IMR-90 (cell line): ENCODE data around the gene ELF5.

ENCODE experiments used
- CEBPB ChIP-seq: IDR thresholded peaks from 2 replicates; pipeline ENCODE4 v1.6.1; 2012; ENCODE audit warnings: low read depth, low read length, improper control_type of control experiment
- CHD1 ChIP-seq: IDR thresholded peaks from 2 replicates; pipeline ENCODE4 v1.6.1; 2012; ENCODE audit warnings: low read depth, low read length, improper control_type of control experiment
- FOS ChIP-seq: fragments of 150-350 bp; IDR thresholded peaks from 2 replicates; pipeline ENCODE4 v1.6.1; 2016; ENCODE audit warnings: low read depth, low read length
- MAFK ChIP-seq: IDR thresholded peaks from 2 replicates; pipeline ENCODE4 v1.6.1; 2012; ENCODE audit warnings: low read depth, low read length, improper control_type of control experiment
- MXI1 ChIP-seq: IDR thresholded peaks from 2 replicates; pipeline ENCODE4 v1.6.1; 2012; ENCODE audit warnings: low read depth, mild to moderate bottlenecking, low read length, moderate library complexity, borderline replicate concordance
- POLR2A ChIP-seq: IDR thresholded peaks from 2 replicates; pipeline ENCODE4 v1.6.1; 2012; ENCODE audit warnings: mild to moderate bottlenecking, low read depth, low read length
- RAD21 ChIP-seq: IDR thresholded peaks from 2 replicates; pipeline ENCODE4 v1.6.1; 2012; ENCODE audit warnings: low read length, improper control_type of control experiment
- RFX5 ChIP-seq: IDR thresholded peaks from 2 replicates; pipeline ENCODE4 v1.8.0; 2012; ENCODE audit warnings: low read depth, mild to moderate bottlenecking, low read length, moderate library complexity
- SMC3 ChIP-seq: fragments of 150-350 bp; IDR thresholded peaks from 2 replicates; pipeline ENCODE4 v1.6.1; 2016; ENCODE audit warnings: low read depth, mild to moderate bottlenecking, antibody characterized with exemption, low read length, moderate library complexity
- TF ChIP-seq, protein P1 (sequence below): conservative IDR thresholded peaks from 2 replicates; pipeline ENCODE4 v1.5.1; 2012; ENCODE audit warnings: mild to moderate bottlenecking, low read depth, low read length, improper control_type of control experiment
- TF ChIP-seq, protein P2 (sequence below): fragments of 150-350 bp; IDR thresholded peaks from 2 replicates; pipeline ENCODE4 v1.6.1; 2017; ENCODE audit warnings: mild to moderate bottlenecking, antibody characterized with exemption, low read length, low read depth

DNA sequence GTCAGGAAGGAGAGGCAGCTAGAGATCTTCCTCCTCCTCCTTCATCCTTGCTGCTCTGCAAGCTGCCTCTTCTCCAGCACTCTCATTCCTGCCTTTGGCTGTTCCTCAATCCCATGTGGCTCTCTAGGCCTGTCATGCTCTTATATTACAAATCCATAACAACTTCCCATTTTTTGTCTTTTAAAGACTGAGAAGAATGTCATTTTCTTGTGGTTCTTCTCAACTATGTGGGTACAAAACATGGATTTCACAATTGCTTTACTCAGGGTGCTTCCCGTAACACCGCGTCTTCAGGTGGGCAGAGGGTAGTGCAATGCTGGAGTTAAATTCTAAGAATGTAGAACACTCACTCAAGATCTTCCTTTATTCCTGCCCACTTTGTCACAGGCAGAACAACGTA, 81.6 kb downstream of the ELF5 start:
- TF ChIP-seq, protein P1, sequence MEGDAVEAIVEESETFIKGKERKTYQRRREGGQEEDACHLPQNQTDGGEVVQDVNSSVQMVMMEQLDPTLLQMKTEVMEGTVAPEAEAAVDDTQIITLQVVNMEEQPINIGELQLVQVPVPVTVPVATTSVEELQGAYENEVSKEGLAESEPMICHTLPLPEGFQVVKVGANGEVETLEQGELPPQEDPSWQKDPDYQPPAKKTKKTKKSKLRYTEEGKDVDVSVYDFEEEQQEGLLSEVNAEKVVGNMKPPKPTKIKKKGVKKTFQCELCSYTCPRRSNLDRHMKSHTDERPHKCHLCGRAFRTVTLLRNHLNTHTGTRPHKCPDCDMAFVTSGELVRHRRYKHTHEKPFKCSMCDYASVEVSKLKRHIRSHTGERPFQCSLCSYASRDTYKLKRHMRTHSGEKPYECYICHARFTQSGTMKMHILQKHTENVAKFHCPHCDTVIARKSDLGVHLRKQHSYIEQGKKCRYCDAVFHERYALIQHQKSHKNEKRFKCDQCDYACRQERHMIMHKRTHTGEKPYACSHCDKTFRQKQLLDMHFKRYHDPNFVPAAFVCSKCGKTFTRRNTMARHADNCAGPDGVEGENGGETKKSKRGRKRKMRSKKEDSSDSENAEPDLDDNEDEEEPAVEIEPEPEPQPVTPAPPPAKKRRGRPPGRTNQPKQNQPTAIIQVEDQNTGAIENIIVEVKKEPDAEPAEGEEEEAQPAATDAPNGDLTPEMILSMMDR: no peak
- no peak for TF ChIP-seq MAFK
- TF ChIP-seq, protein P2, sequence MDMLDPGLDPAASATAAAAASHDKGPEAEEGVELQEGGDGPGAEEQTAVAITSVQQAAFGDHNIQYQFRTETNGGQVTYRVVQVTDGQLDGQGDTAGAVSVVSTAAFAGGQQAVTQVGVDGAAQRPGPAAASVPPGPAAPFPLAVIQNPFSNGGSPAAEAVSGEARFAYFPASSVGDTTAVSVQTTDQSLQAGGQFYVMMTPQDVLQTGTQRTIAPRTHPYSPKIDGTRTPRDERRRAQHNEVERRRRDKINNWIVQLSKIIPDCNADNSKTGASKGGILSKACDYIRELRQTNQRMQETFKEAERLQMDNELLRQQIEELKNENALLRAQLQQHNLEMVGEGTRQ: no peak
- TF ChIP-seq POLR2A: no peak
- no peak for TF ChIP-seq SMC3
- no peak for TF ChIP-seq MXI1
- TF ChIP-seq FOS: no peak
- TF ChIP-seq RFX5: no peak
- no peak for TF ChIP-seq CEBPB
- no peak for TF ChIP-seq RAD21
- TF ChIP-seq CHD1: no peak
